Measurements from ENCODE around the gene PNPLA7. TPM values are rescaled to one million over a fixed set of nuclear protein-coding genes. Genes with fewer than 3 reads are reported as not detected.

The PNPLA7 gene
- total RNA-seq, 1 experiment from 2014 or later: 0.77 TPM

DNA sequence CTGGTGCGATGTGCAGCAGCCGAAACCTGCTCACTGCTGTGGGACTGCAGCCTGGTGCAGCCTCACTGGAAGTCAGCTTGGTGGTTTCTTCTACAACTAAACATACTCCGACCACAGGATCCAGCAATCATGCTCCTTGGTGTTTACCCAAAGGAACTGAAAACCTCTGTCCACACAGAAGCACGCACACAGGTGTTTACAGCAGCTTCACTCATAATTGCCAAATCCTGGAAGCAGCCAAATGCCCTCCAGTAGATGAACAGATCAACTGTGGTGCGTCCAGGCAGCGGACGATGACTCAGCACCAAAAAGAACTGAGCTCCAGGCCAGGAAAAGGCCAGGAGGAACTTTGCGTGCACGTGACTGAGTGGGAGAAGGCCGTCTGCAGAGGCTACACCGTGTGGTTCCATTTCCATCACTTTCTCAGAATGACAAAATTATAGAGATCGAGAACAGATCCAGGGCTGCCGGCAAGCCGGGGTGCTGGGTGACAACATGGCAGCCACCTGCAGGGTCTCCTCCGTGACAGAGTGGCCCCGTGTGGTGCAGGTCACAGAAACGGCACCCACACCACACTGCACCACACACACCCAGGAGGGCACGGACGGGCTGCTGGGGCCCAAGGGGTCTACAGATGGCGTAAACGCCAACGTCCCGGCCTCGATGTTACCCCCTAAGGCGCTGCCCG lies 68.0 kb downstream of the PNPLA7 start:
- peaks cover 24% of the 10 kb centered on the region for H3K4me1 ChIP-seq (ENCODE audit: insufficient read depth, low read length)
- H3F3A ChIP-seq (ENCODE audit: low read length, unreplicated experiment): no peaks in the 10 kb centered on the region
- peak overlapping the region; percentile 89 for H3K27ac ChIP-seq (ENCODE audit: low read length)
- H3K9me2 ChIP-seq (replicated peaks; ENCODE audit: low read length): no peaks in the 10 kb centered on the region
- BruUV-seq (replicated peaks): no TSS peak
- H3K4me3 ChIP-seq (ENCODE audit: low read length): no peak overlapping the region
- no peaks in the 10 kb centered on the region for H3K27me3 ChIP-seq (ENCODE audit: low read length)
- peak overlapping the region; percentile 27 for H3K4me2 ChIP-seq (ENCODE audit: low read length)
- POLR2A ChIA-PET (ENCODE audit: unreplicated experiment): interaction anchor here (0.5 to 0.7 kb wide), 4 partner anchors 12 to 490 kb away, joined by 3 to 5 read pairs (median 3); partner anchors contain the start of gene PAXX
- no peaks in the 10 kb centered on the region for H3K36me3 ChIP-seq (ENCODE audit: low read depth, low read length)
- DNase-seq (peak; percentile 94), ATAC-seq (peak; percentile 91)
- intact Hi-C loops (cut with micrococcal nuclease): loop anchor here (2.0 kb wide), 1 partner anchor 23 kb away; the partner anchor contains the start of gene NSMF
- H3K79me2 ChIP-seq (ENCODE audit: low read length): no peaks in the 10 kb centered on the region
- no peak for TF ChIP-seq EZH2 (IDR thresholded peaks at IDR 0.05; ENCODE audit: low read length, unreplicated experiment)
- peak; percentile 69 for TF ChIP-seq EZH2phosphoT487 (IDR thresholded peaks at IDR 0.05; ENCODE audit: borderline replicate concordance, low read length)
- H3K9ac ChIP-seq (ENCODE audit: low read length): peak overlapping the region; percentile 48
- H3K9me3 ChIP-seq (ENCODE audit: low read length): no peaks in the 10 kb centered on the region
- H2AFZ ChIP-seq (ENCODE audit: low read length): no peak overlapping the region
- H4K20me1 ChIP-seq (ENCODE audit: low read length): no peaks in the 10 kb centered on the region
- CTCF ChIA-PET: interaction anchor here (0.6 to 1.1 kb wide), 4 partner anchors 23 to 196 kb away, joined by 3 to 5 read pairs (median 3); partner anchors contain the start of genes EXD3, NOXA1 and NSMF

DNA sequence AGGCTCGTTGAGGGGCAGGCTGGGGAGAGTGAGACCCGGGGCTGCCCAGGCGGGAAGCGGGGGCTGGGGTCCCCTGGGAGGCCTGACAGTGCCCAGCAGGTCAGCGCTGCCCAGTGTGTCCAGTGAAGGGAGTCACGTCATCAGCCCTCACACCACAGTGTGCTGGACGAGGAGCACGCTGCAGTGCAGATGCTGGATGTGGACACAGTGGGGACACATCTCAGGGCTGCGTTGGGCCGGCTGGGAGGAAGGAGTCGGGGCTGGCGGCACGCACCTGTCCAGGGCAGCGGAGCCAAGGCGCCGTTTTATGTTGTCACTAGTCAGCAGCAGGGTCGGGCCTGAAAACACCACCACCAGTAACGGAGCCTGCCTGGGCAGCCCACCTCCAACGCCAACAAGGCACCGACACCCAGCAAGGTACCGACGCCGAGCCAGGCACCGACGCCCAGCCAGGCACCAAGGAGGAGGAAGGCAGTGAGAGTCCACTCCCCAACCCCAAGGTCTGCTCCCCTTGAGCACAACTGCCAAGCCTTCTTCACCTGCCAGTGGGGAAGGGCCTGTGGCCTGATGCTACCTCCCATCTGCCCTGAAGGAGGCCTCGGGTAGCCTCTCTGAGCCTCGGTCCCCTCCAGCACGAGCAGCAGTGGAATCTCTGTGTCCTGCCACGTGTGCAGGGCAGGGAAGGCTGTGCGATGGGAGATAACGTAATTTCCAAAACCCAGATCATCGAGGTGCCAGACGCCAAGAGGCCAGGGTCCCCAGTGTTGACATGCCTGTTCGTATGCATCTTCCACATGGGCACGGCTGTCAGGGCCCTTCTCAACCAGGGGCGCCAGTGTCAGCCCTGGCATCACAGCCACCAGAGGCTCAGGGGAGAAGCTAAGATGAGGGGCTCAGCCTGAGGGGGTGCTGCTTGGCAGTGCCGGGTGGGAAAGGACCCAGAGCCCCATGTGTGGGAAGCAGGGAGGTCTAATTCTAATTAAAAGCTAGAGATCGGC lies 69.2 kb downstream of the PNPLA7 start:
- Histone ChIP-seq H4K20me1 (ENCODE audit: low read length) (no peaks in the 10 kb centered on the region), H2AFZ (ENCODE audit: low read length) (no peak overlapping the region), H3K79me2 (ENCODE audit: low read length) (no peaks in the 10 kb centered on the region), H3K9ac (ENCODE audit: low read length) (no peak overlapping the region), H3K27me3 (ENCODE audit: low read length) (no peaks in the 10 kb centered on the region), H3F3A (ENCODE audit: low read length, unreplicated experiment) (no peaks in the 10 kb centered on the region), H3K36me3 (ENCODE audit: low read depth, low read length) (no peaks in the 10 kb centered on the region), H3K9me3 (ENCODE audit: low read length) (no peaks in the 10 kb centered on the region), H3K9me2 (replicated peaks; ENCODE audit: low read length) (no peaks in the 10 kb centered on the region), H3K4me1 (ENCODE audit: insufficient read depth, low read length) (peaks cover 24% of the 10 kb centered on the region), H3K27ac (ENCODE audit: low read length) (peak overlapping the region; percentile 89), H3K4me2 (ENCODE audit: low read length) (peak overlapping the region; percentile 27; the same call in 1 of the 2 replicates), H3K4me3 (ENCODE audit: low read length) (no peak overlapping the region)
- TF ChIP-seq EZH2phosphoT487 (IDR thresholded peaks at IDR 0.05; ENCODE audit: borderline replicate concordance, low read length): no peak
- TF ChIP-seq, protein P1, sequence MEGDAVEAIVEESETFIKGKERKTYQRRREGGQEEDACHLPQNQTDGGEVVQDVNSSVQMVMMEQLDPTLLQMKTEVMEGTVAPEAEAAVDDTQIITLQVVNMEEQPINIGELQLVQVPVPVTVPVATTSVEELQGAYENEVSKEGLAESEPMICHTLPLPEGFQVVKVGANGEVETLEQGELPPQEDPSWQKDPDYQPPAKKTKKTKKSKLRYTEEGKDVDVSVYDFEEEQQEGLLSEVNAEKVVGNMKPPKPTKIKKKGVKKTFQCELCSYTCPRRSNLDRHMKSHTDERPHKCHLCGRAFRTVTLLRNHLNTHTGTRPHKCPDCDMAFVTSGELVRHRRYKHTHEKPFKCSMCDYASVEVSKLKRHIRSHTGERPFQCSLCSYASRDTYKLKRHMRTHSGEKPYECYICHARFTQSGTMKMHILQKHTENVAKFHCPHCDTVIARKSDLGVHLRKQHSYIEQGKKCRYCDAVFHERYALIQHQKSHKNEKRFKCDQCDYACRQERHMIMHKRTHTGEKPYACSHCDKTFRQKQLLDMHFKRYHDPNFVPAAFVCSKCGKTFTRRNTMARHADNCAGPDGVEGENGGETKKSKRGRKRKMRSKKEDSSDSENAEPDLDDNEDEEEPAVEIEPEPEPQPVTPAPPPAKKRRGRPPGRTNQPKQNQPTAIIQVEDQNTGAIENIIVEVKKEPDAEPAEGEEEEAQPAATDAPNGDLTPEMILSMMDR (conservative IDR thresholded peaks at IDR 0.05; ENCODE audit: low read depth, low read length): no peak
- TF ChIP-seq EZH2 (IDR thresholded peaks at IDR 0.05; ENCODE audit: low read length, unreplicated experiment): no peak
- ATAC-seq (no peak), DNase-seq (no peak)
- intact Hi-C loops (cut with micrococcal nuclease): no loop called here
- CTCF ChIA-PET: interaction anchor here (0.6 kb wide), 1 partner anchor 54 kb away, joined by 3 read pairs; no protein-coding TSS in a partner anchor
- POLR2A ChIA-PET (ENCODE audit: unreplicated experiment): no interaction called here
- BruUV-seq (replicated peaks): no TSS peak
